HepG2 (cell line): Measurements from ENCODE around the gene OR11A1. TPM values are rescaled to one million over a fixed set of nuclear protein-coding genes. Genes with fewer than 3 reads are reported as not detected.

Experiments
- ATAC-seq: fragments of 200-7000 bp; cut with Tn5 transposase; 3 replicates; pipeline ENCODE4 v1.9.1; 2020; ENCODE audit warnings: mild to moderate bottlenecking, moderate library complexity
- BruUV-seq: library from RNA; stranded (reverse); fragments of 400-500 nt; replicated peaks from 2 replicates; lab custom pipeline; 2021; lab: Mats Ljungman, UMichigan
- CTCF ChIA-PET: fragments of 300-600 bp; formaldehyde crosslinking; extraction: SDS; loops from one replicate; lab custom pipeline; 2021; ENCODE audit warnings: low total read pairs, inconsistent platforms, low intra/inter-chr PET ratio; lab: Yijun Ruan, JAX
- POLR2A ChIA-PET: fragments of 350-600 bp; sonication (Branson Sonifier 250); formaldehyde crosslinking; loops from one replicate; lab custom pipeline; 2020; ENCODE audit warnings: antibody characterized with exemption, inconsistent platforms; lab: Yijun Ruan, JAX
- DNase-seq: peaks from one replicate; pipeline ENCODE4 v3.0.0-alpha.2; 2015; ENCODE audit warnings: low spot score
- FAIRE-seq: peaks from 3 replicates; lab custom pipeline; 2011; peaks lifted over from hg19 to GRCh38; lab: Jason Lieb, UNC
- H2AFZ ChIP-seq: one replicate; pipeline ENCODE4 v1.6.1; 2011; ENCODE audit warnings: low read length, inconsistent platforms
- H3K27ac ChIP-seq: fragments of 300-600 bp; 3 replicates; pipeline ENCODE4 v1.8.0; 2011; ENCODE audit warnings: mixed run types, mild to moderate bottlenecking, mixed read lengths, low read length, inconsistent platforms; ENCODE audit not compliant: insufficient read depth; ENCODE audit errors: extremely low read length
- H3K27me3 ChIP-seq, 2 experiments: fragments of 200-600 bp in 1 of 2; 2 replicates in 1 of 2; 3 replicates in 1 of 2; pipeline versions ENCODE4 v1.6.0 to v1.8.0; 2011; ENCODE audit warnings: low read length in 2 of 2, mild to moderate bottlenecking in 2 of 2, moderate library complexity in 2 of 2, inconsistent platforms in 1 of 2; ENCODE audit not compliant: insufficient read depth in 2 of 2, control insufficient read depth in 1 of 2
- H3K36me3 ChIP-seq, 2 experiments: fragments of 200-600 bp in 1 of 2; replicated peaks in 1 of 2; 2 replicates in 1 of 2; 3 replicates in 1 of 2; pipeline versions ENCODE4 v1.5.1 to v1.8.0; 2011; ENCODE audit warnings: low read length in 2 of 2, inconsistent platforms in 1 of 2; ENCODE audit not compliant: insufficient read depth in 2 of 2, control insufficient read depth in 1 of 2
- H3K4me1 ChIP-seq: 2 replicates; pipeline ENCODE4 v1.5.1; 2012; ENCODE audit warnings: low read length, inconsistent platforms; ENCODE audit not compliant: insufficient read depth
- H3K4me2 ChIP-seq: 2 replicates; pipeline ENCODE4 v1.6.0; 2011; ENCODE audit warnings: low read depth, low read length, inconsistent platforms
- H3K4me3 ChIP-seq, 3 experiments: fragments of 200-600 bp in 1 of 3; sonication (generic), shearing (Covaris generic) in 1 of 3; replicated peaks in 1 of 3; 2 replicates each; pipeline ENCODE4 v1.5.1; 2011 to 2016; ENCODE audit warnings: low read length in 3 of 3, inconsistent platforms in 2 of 3, low read depth in 2 of 3, mild to moderate bottlenecking in 2 of 3, control low read depth in 1 of 3, mixed read lengths in 1 of 3; ENCODE audit not compliant: insufficient read depth in 1 of 3
- H3K79me2 ChIP-seq: one replicate; pipeline ENCODE4 v1.6.1; 2011; ENCODE audit warnings: low read length, inconsistent platforms; ENCODE audit not compliant: insufficient read depth
- H3K9ac ChIP-seq: 2 replicates; pipeline ENCODE4 v1.6.0; 2011; ENCODE audit warnings: mild to moderate bottlenecking, low read depth, low read length, inconsistent platforms; ENCODE audit not compliant: insufficient read depth
- H3K9me3 ChIP-seq: 2 replicates; pipeline ENCODE4 v1.5.1; 2012; ENCODE audit warnings: mild to moderate bottlenecking, low read length
- H4K20me1 ChIP-seq: 2 replicates; pipeline ENCODE4 v1.6.0; 2011; ENCODE audit warnings: inconsistent platforms, mild to moderate bottlenecking, low read length, moderate library complexity; ENCODE audit not compliant: insufficient read depth
- ARNTL ChIP-seq: sonication (generic); formaldehyde crosslinking; IDR thresholded peaks from 2 replicates; pipeline ENCODE4 v1.4.0; 2020; ENCODE audit warnings: mild to moderate bottlenecking, missing genetic modification reagents
- CEBPB ChIP-seq: IDR thresholded peaks from 2 replicates; pipeline ENCODE4 v1.6.1; 2011; ENCODE audit warnings: low read depth, low read length, improper control_type of control experiment, borderline replicate concordance
- GPN1 ChIP-seq: sonication (generic); formaldehyde crosslinking; IDR thresholded peaks from 2 replicates; pipeline ENCODE4 v1.5.1; 2020; ENCODE audit warnings: missing genetic modification reagents, borderline replicate concordance
- MBD4 ChIP-seq: IDR thresholded peaks from 2 replicates; pipeline ENCODE4 v1.6.1; 2012; ENCODE audit warnings: low read length, inconsistent platforms, borderline replicate concordance
- RBFOX2 ChIP-seq: fragments of 200-400 bp; formaldehyde crosslinking; IDR thresholded peaks from 2 replicates; pipeline ENCODE4 v1.6.1; 2017; ENCODE audit warnings: low read depth, mild to moderate bottlenecking, low read length
- REL ChIP-seq: sonication (generic); formaldehyde crosslinking; conservative IDR thresholded peaks from 2 replicates; pipeline ENCODE4 v1.8.0; 2022; ENCODE audit warnings: mild to moderate bottlenecking, missing genetic modification reagents, moderate library complexity
- ZBTB21 ChIP-seq: sonication (generic); formaldehyde crosslinking; IDR thresholded peaks from 2 replicates; pipeline ENCODE4 v1.4.0; 2020; ENCODE audit warnings: missing genetic modification reagents
- ZKSCAN5 ChIP-seq: sonication (generic); formaldehyde crosslinking; IDR thresholded peaks from 2 replicates; pipeline ENCODE4 v1.5.1; 2020; ENCODE audit warnings: mild to moderate bottlenecking, missing genetic modification reagents
- ZNF3 ChIP-seq: IDR thresholded peaks from 2 replicates; pipeline ENCODE4 v1.7.0; 2017; ENCODE audit warnings: inconsistent platforms
- ZNF383 ChIP-seq: sonication (generic); formaldehyde crosslinking; IDR thresholded peaks from 2 replicates; pipeline ENCODE4 v1.4.0; 2020; ENCODE audit warnings: missing genetic modification reagents, mild to moderate bottlenecking, borderline replicate concordance
- ZNF629 ChIP-seq: sonication (generic); formaldehyde crosslinking; conservative IDR thresholded peaks from 2 replicates; pipeline ENCODE4 v1.5.0; 2020; ENCODE audit warnings: missing genetic modification reagents
- ZNF790 ChIP-seq: sonication (generic); formaldehyde crosslinking; IDR thresholded peaks from 2 replicates; pipeline ENCODE4 v1.8.0; 2022; ENCODE audit warnings: missing genetic modification reagents, mild to moderate bottlenecking, borderline replicate concordance
- WGBS: methylation state at CpG from one replicate; pipeline ENCODE4 v1.1.6; 2017; ENCODE audit warnings: low lambda C conversion rate; 5-methylcytosine and 5-hydroxymethylcytosine counted together
- in situ Hi-C: cut with HindIII; loops from 2 replicates; pipeline ENCODE4 v1.10.0; 2017; ENCODE audit warnings: low pct_unique_long_range_greater_than_20kb; ENCODE audit not compliant: extremely low pct_ligation_motif_present
- intact Hi-C: fragments of 100-400 bp; cut with micrococcal nuclease; formaldehyde crosslinking; loops from one replicate; pipeline ENCODE4 v1.10.0; 2022; ENCODE audit not compliant: unreplicated experiment
- polyA plus RNA-seq, 8 experiments: library from polyadenylated mRNA; depleted of rRNA in 3 of 8; stranded (reverse) in 7 of 8; unstranded in 1 of 8; fragments of >200 nt; fragmentation: Illumina TruSeq in 4 of 8; extraction: Trizol in 4 of 8; gene quantifications; 2 replicates each; pipeline versions ENCODE4 v1.2.1 to v1.2.3, GENCODE V29; 2011 to 2016; ENCODE audit warnings: low read depth in 4 of 8, missing spikeins in 1 of 8, mixed read lengths in 1 of 8; ENCODE audit not compliant: insufficient read depth in 1 of 8
- total RNA-seq, 5 experiments: library from RNA; depleted of rRNA; stranded (reverse); fragments of >200 nt; fragmentation: Illumina TruSeq; extraction: Trizol; gene quantifications; 2 replicates each; pipeline ENCODE4 v1.2.3, GENCODE V29; 2016; ENCODE audit warnings: low read depth in 1 of 5
- TF ChIP-seq, protein P1 (sequence below): sonication (generic); formaldehyde crosslinking; conservative IDR thresholded peaks from 2 replicates; pipeline ENCODE4 v1.4.0; 2020; ENCODE audit warnings: missing genetic modification reagents
- TF ChIP-seq, protein P2 (sequence below): sonication (generic); formaldehyde crosslinking; conservative IDR thresholded peaks from 2 replicates; pipeline ENCODE4 v1.4.0; 2020; ENCODE audit warnings: missing genetic modification reagents
- TF ChIP-seq, protein P3 (sequence below): sonication (generic); formaldehyde crosslinking; conservative IDR thresholded peaks from 2 replicates; pipeline ENCODE4 v1.8.0; 2022; ENCODE audit warnings: low read depth, missing genetic modification reagents

The OR11A1 gene
- total and polyA plus RNA-seq, 2 of the 13 experiments (the other 11 are each of a cell fraction or from before 2014, with no cell fraction given): not detected

DNA sequence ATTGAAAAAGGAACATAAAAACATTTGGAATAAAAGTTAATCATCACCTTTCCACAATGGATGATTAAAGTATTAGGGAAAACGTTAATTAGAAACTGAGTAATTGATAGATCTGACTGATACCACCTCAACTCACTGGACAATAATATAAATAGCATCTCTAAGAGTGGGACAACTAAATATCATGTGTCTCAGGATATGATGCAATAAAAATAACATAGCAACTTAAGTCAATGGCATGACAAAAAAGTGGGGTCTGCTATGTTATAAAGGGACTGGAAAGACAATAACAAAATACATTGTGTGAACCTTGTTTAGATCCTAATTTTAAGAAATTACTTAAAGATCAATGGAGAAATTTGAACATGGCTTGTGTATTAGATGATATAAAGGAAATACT lies 31.8 kb downstream of the OR11A1 start:
- Histone ChIP-seq H3K36me3 (no peaks in the 10 kb centered on the region), H3K27ac (no peak overlapping the region), H3K79me2 (no peaks in the 10 kb centered on the region), H3K9ac (no peak overlapping the region), H3K4me3 (no peak overlapping the region), H3K4me1 (no peaks in the 10 kb centered on the region), H2AFZ (no peak overlapping the region), H3K9me3 (no peaks in the 10 kb centered on the region), H4K20me1 (no peaks in the 10 kb centered on the region), H3K4me2 (no peak overlapping the region), H3K27me3 (no peaks in the 10 kb centered on the region)
- 0% methylated on average over 1 of the region's 1 CpG for WGBS
- TF ChIP-seq REL (CRISPR knock-in tag): no peak
- peak; percentile 38; the same call in 1 of the 2 replicates for TF ChIP-seq CEBPB
- POLR2A ChIA-PET: no interaction called here
- DNase-seq: no peak
- no TSS peak for BruUV-seq
- CTCF ChIA-PET: no interaction called here
- intact Hi-C loops (no loop called here), in situ Hi-C loops (no loop called here)
- no peak for FAIRE-seq
- ATAC-seq: no peak

DNA sequence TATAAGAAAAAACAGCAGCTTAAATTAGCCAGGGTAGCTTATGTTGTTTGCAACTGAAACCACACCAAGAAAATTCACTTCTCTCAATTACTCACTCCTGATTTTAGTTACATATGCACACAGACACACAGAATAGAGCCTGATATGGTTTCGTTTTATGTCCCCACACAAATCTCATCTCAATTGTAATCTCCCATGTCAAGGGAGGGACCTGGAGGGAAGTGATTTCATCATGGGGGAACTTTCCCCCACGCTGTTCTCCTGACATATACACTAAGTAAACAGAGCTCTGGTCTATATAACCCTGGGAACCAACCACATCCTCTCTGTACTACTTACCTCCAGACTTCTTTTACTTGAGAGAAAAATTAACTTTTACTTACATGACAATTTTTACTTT lies 32.3 kb downstream of the OR11A1 start:
- ChIA-PET POLR2A (no interaction called here), CTCF (no interaction called here)
- TF ChIP-seq MBD4: no peak
- TF ChIP-seq ZKSCAN5 (CRISPR knock-in tag): no peak
- TF ChIP-seq, protein P1, sequence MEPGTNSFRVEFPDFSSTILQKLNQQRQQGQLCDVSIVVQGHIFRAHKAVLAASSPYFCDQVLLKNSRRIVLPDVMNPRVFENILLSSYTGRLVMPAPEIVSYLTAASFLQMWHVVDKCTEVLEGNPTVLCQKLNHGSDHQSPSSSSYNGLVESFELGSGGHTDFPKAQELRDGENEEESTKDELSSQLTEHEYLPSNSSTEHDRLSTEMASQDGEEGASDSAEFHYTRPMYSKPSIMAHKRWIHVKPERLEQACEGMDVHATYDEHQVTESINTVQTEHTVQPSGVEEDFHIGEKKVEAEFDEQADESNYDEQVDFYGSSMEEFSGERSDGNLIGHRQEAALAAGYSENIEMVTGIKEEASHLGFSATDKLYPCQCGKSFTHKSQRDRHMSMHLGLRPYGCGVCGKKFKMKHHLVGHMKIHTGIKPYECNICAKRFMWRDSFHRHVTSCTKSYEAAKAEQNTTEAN (CRISPR knock-in tag): no peak
- no peak for TF ChIP-seq ZNF790 (CRISPR knock-in tag)
- TF ChIP-seq, protein P2, sequence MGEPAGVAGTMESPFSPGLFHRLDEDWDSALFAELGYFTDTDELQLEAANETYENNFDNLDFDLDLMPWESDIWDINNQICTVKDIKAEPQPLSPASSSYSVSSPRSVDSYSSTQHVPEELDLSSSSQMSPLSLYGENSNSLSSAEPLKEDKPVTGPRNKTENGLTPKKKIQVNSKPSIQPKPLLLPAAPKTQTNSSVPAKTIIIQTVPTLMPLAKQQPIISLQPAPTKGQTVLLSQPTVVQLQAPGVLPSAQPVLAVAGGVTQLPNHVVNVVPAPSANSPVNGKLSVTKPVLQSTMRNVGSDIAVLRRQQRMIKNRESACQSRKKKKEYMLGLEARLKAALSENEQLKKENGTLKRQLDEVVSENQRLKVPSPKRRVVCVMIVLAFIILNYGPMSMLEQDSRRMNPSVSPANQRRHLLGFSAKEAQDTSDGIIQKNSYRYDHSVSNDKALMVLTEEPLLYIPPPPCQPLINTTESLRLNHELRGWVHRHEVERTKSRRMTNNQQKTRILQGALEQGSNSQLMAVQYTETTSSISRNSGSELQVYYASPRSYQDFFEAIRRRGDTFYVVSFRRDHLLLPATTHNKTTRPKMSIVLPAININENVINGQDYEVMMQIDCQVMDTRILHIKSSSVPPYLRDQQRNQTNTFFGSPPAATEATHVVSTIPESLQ: no peak
- no peak for TF ChIP-seq GPN1
- no peak for TF ChIP-seq ZBTB21 (CRISPR knock-in tag)
- TF ChIP-seq ARNTL (CRISPR knock-in tag): no peak
- no peak for TF ChIP-seq RBFOX2
- no peak for TF ChIP-seq ZNF3
- no peak for TF ChIP-seq ZNF629 (CRISPR knock-in tag)
- no peak for TF ChIP-seq ZNF383 (CRISPR knock-in tag)
- TF ChIP-seq, protein P3, sequence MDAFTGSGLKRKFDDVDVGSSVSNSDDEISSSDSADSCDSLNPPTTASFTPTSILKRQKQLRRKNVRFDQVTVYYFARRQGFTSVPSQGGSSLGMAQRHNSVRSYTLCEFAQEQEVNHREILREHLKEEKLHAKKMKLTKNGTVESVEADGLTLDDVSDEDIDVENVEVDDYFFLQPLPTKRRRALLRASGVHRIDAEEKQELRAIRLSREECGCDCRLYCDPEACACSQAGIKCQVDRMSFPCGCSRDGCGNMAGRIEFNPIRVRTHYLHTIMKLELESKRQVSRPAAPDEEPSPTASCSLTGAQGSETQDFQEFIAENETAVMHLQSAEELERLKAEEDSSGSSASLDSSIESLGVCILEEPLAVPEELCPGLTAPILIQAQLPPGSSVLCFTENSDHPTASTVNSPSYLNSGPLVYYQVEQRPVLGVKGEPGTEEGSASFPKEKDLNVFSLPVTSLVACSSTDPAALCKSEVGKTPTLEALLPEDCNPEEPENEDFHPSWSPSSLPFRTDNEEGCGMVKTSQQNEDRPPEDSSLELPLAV (CRISPR knock-in tag): no peak
- H3K79me2 ChIP-seq: no peaks in the 10 kb centered on the region
- ATAC-seq (no peak), FAIRE-seq (no peak), DNase-seq (no peak)
- H4K20me1 ChIP-seq: no peaks in the 10 kb centered on the region
- H3K27ac ChIP-seq: no peak overlapping the region
- BruUV-seq: no TSS peak
- no peaks in the 10 kb centered on the region for H3K4me1 ChIP-seq
- no peaks in the 10 kb centered on the region for H3K27me3 ChIP-seq
- H3K4me2 ChIP-seq: no peak overlapping the region
- in situ Hi-C loops: no loop called here
- H3K9ac ChIP-seq: no peak overlapping the region
- H3K9me3 ChIP-seq: no peaks in the 10 kb centered on the region
- intact Hi-C loops: no loop called here
- H2AFZ ChIP-seq: no peak overlapping the region
- no peaks in the 10 kb centered on the region for H3K36me3 ChIP-seq
- 0% methylated on average over 2 of the region's 2 CpGs for WGBS
- no peak overlapping the region for H3K4me3 ChIP-seq
